HS-27A (cell line): ENCODE measurements around the gene TAGLN2.
A peak's percentile ranks its signal among the peaks of the same experiment; 100 is the strongest.

Source experiments
- DNase-seq: peaks from one replicate; pipeline ENCODE4 v3.0.0-alpha.2; 2012; ENCODE audit warnings: low read depth, missing footprints

Gene TAGLN2

DNA sequence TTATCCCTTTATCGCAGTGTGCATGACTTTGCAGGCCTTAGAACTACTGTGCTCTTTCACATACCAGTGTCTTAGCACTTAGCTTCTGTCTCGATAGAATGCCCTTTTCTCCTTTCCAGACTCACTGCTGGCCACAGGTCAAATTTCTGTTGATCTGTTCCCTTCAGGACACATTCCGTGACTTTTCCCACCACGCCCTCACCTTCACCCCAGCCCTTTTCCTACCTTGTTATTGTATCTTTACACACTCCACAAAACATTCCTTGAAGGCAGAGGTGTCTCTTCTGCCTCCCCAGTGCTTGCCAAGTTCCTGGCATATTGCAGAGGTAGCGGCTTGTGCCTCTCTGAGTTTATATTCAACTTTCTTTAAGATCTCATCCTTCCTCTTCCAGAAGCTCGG, 23.8 kb upstream of the TAGLN2 start:
- no peak for DNase-seq

- no peak for DNase-seq
Measured at GRCh38 chr1:159947942-159948341, 22.6 kb upstream of the TAGLN2 start.

DNA sequence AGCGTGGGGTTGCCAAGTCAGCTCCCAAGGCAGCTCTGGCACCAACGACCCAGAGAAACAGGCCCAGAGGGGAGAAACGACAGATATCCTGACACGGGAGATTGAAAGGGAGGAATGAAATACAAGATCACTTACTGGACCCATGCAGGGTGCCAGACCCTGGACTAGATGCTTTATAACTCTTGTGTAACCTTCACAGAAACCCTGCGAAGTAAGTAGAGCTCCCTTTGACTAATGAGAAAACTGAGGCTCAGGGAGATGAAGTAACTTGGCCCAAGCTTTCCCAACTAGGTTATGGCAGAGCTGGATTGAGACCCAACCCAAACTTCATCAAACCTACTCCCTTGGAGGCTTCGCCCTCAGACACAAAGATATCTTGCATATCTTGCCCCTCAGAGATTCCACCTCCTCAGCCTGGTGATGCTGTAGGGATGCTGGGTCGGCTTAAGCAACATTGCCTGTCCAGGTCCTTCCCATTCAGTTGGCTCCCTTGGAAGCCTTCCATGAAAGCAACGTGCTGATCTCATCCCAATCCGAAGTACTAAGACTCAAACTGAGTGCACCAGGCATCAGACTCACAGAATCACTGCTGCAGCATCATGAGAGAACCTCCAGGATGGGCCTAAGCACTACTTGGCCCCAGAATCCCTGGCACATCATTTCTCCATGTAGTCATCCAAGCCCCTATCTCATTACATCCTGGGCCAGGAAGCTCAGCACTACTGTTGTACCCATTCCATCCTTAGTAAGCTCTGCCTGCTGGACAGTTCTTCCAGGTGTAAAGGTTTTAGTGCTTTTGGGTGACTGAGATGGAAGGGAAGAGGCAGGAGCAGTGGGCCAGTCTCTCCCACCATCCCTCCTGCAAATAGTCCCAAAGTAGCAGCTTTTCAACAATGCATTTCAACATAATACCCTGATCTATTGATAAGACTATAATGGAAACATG, 21.2 kb upstream of the TAGLN2 start:
- no peak for DNase-seq

GRCh38 chr1:159945483-159946241, 20.4 kb upstream of the TAGLN2 start, which contains the start of gene IGSF9:
IGSF9 (minus strand) TSS chr1:159945613; CDS start chr1:159943454, 2,159 bp downstream.
- peak; percentile 53 for DNase-seq

- DNase-seq: no peak
Measured at GRCh38 chr1:159944623-159945455, 19.5 kb upstream of the TAGLN2 start.

GRCh38 chr1:159943908-159944622, 18.8 kb upstream of the TAGLN2 start:
- DNase-seq: no peak

DNA sequence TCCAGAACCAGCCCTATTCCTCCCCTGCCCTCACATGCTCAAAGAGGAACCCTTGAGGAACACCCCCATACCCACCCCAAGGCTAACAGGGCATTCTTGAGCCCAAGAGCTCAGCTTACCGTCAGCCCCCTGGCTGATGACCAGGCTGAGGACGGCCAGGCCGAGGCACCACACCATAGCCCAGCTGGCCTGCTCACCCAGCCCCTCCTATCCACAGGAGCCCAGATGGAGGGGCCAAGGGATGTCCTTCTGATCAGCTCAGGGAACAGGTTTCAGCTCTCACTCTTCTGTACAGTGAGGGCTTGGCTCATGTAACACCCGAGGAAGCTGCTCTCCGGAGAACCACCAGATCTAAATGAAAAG, 18.0 kb upstream of the TAGLN2 start:
- DNase-seq: no peak

- DNase-seq: no peak
Measured at GRCh38 chr1:159942632-159943277, 17.4 kb upstream of the TAGLN2 start.

DNA sequence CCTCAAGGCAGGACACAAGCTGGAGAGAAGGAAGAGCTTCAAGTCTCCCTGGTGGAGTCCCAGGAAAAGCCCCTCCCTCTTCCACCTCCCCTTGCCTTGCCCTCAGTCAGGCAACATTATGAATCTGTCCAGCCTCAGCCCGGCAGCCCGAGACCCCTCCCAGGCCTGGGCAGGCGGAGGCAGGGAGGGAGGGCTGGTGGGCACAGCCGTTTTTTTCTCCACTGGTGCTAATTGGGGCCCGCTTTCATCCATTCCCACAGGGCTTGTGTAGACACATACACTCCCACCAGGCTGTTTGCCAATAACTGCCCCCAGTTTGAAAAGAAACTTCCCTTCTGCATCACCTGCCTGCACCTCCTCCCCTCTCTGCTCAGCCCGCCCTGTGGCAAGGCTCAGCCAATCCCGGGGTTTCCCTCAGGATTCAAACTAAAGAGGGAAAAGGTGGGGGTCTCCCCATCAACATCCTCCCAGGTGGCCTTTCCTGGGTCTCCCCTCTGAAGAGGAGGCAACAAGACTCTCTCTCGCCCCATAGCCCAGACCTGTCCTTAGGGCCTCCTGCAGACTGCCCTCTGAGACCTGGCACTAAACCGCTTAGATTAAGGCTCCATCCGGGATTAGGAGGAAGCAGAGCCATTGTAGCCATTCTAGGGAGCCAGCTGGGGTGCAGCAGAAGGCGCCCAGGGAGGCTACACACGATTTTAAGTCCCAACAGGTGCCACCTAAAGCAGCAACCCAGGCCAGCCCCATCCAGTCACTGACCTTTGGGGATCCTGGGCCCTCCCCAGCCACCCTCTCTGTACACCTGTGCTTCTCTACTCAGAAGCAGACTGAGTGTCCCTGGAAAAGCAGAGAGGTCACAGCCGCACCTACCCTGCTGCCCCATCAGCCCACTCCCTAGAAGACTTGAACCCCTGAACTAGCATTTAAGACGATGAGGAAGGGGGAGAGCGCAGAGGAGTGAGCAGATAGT, 16.6 kb upstream of the TAGLN2 start:
- DNase-seq: no peak

DNA sequence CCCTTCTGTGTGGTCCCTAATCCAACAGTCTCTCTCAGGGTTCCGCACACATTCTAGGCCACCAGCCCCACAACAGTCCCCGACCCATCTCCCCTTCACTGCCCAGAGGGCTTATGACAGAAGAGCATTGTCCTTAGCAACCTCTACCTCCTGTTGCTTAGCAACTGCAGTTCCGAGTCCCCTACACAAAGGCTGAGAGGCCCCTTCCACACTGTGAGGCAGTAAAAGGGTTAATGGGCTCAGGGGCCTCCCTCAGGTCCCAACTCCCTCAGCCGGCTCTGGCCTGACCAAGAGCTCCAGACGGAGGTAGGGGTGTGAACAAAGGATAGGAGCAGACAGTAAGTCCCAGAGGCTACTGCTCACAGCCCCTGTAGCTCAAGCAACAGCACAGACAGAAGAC, 15.8 kb upstream of the TAGLN2 start:
- DNase-seq: no peak

DNA sequence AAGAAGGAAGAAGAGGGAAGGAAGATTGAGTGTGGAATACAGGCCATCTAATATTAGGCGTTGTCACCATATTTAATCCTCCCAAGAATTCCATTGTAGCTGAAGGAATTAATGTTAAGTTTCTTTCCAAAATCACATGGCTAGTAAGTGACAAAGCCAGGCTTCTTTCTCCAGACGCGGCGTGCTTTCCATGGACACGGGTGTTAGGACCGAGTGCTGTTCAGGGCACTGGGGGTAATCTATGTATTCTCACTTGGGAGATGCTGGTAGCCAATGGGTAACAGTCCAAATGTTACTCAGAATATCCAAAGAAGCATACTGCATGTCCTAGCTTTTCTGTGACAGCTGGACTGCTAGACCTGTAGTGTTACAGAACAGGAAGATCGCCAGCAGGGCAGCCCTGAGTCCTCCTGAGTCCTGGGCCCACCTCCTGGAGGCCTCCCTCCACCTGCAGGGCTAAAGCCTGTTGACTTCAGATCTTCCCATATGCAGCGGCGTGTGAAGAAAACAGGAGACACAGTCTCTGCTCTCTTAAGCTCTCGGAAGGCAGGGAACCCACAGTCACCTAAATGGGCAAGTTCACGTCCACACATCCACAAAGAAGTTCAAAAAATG, 14.8 kb upstream of the TAGLN2 start:
- DNase-seq: no peak

DNA sequence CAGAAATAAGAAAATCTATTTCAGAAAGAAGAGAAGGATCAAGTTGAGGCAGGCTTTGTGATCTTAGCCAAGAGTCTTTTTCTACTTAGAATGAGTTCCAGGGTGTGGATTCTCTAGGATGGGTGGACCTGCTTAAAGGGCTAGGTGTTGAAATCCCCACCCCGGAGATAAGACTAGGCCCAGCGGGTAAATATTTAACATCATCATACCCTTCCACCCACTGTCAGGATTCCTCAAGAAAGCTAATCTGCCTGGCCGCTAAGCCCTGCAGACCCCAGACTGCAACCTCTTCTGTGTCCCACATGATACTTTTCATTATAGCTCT, 14.3 kb upstream of the TAGLN2 start:
- DNase-seq: no peak

DNA sequence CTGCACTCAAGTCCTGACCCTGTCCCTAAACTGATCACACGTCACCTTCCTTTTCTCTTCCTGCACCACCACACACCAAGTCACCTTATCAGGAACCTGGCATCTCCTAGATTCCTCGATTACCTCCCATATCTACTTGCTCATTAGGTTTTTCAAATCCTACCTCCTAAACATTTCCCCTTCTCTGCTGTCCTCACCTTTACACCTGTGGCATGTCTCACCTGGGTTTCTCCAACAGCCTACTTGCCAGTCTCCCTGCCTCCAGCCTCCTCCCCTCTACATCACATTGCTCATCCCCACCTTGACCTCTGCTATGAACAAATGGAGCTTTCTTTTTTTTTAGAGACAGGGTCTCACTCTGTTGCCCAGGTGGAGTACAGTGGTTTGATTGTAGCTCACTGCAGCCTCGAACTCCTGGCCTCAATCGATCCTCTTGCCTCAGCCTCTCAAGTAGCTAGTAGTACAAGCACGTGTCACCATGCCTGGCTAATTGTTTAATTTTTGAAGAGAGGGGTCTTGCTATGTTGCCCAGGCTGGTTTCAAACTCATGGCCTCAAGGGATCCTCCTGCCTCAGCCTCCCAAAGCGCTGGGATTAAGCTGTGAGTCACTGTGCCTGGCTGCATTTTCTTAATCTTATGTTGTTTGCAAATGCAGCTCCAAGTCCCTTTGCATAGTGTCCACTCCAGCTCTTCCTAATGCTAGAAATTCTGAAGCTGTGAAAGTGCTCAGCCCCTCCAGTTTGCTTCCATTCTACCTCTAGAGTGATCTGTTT, 13.8 kb upstream of the TAGLN2 start:
- no peak for DNase-seq

GRCh38 chr1:159938211-159938852, 13.0 kb upstream of the TAGLN2 start:
- no peak for DNase-seq

GRCh38 chr1:159937054-159937750, 11.9 kb upstream of the TAGLN2 start:
- DNase-seq: no peak

DNA sequence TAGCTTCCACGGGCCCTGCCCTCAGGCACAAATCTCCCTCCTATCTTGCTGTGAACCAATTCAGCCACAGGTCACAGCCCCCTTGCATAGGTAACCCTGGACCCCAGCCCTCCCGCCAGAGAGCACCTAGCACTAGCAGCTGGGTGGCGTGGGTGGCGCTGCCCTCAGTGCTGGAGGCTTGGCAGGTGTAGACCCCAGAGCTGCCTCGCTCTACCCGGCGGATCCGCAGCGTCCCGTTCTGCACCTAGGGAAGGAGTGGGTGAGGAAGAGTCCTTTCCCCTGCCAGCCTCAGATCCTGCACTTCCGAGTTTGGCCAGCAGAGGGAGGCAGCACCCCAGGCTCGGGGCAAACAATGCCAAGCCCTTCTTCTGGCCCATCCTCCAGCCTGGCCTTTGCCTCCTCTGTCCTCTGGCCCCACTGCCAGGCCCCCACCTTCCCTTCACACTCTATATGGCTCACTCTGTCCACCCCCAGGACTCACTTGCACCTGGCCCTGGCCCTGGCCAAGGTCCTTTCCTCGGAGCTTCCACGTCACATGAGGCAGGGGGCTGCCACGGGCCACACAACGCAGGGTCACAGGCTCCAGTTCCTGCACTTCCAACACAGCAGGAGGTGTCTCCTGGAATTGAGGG, 11.1 kb upstream of the TAGLN2 start:
- no peak for DNase-seq

GRCh38 chr1:159935719-159936272, 10.5 kb upstream of the TAGLN2 start:
- DNase-seq: no peak
